K562 treated with DMSO at 1 percent for 48 hours (cell line): Measurements from ENCODE around the gene THOC7. TPM values are rescaled to one million over a fixed set of nuclear protein-coding genes. Genes with fewer than 3 reads are reported as not detected.

Experiments used
- total RNA-seq: library from RNA; unstranded; fragments of 300-600 nt; gene quantifications from 2 replicates; pipeline ENCODE4 v1.2.3, GENCODE V29; 2022; ENCODE audit warnings: low replicate concordance; ENCODE audit errors: extremely low read depth

THOC7 gene
- total RNA-seq, result not detected in 2 replicates

DNA sequence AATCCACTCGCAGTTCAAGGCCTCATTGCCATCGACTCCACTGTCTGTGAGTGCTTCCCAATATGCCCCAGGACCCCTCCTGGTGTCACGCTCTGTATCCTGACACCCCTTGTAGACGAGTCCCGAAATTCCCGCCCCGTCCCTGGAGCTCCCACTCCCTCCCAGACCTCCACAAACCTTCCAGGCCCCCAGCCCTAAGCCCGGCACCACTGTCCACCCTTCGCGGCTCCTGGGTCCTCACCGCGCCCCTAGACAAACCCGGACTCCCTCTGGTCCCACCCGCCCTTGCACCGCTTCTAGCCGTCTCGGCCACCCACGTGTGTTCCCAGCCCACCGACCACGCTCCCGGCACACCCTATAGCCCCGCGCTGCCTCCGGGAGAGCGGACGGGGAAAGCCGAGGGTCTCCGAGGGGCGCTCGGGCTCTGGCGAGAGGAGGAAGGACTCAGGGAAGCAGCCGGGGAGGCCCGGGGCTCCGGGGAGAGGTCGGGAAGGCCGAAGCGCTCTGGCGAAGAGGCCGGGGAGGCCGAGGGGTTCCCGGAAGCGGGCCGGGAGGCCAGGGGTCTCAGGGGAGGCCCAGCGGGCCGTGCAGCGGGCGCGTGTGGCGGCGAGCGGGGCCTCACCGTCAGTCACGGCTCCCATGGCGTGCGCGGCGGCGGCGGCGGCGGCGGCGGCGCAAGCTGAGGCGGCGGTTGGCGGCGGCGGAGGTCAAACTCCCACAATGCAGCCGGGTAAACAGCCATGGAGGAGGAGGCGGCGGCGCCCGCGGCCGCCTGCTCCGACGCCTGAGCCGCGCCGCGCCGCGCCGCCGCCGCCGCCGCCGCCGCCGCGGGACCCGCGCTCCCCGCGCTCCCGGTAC lies at the start of gene THOC7, which contains the start of gene ATXN7:
THOC7 (minus strand) TSS at position 656 of the 858 bp plus-strand sequence; CDS start at position 641, 15 bp downstream.
ATXN7 (plus strand) TSS at position 718 of the 858 bp plus-strand sequence. CDS start 48,732 bp downstream, outside the sequence.

DNA sequence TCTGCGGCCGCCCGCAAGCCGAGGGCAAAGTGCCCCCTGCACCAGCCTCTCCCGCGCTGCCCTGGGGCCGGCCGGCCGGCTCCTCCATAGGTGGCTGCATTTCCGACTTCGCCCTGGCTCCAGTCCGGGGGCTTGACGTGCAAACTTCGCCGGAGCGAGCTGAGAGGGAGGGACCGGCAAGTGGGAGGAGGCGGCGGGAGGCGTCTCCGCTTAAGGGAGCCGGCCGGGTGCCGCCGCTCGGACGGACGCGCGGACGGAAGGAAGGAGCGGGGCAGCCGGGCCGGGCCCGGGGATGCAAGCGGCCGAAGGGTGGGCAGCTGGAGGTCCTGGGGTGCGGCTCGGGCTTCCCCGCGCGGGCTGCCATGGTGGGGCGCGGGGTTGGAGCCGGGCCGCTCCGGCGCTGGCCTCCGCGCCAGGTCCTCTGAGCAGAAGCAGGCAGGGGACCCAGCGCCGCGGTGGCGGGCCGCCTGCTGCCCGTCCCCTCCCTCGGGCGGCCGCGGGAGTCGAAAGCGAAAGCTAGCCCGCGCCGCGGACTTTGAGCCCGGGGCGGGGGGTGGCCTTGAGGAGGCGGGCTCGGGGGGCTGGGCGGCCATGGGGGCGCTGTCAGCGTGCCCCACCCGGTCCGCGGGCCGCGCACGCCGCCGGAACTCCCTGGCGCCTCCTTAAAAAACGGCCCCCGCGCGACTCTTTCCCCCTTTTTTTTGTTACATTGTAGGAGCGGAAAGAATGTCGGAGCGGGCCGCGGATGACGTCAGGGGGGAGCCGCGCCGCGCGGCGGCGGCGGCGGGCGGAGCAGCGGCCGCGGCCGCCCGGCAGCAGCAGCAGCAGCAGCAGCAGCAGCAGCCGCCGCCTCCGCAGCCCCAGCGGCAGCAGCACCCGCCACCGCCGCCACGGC lies 48.5 kb upstream of the THOC7 start, which contains the start of gene SCAANT1:
SCAANT1 (minus strand) TSS at position 511 of the 895 bp plus-strand sequence.

DNA sequence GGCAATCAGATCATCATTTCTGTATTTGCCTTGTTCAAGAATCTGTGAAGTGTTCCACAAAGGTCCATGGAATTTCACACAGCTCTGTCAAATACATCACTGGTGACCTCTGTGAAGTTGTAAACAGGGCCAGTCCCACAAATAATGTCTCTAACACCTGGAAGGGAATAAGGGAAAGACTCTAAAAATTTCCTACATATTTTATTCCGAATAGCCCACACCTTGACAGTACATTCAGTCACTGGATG lies 44.5 kb downstream of the THOC7 start, which contains the start of gene C3orf49:
C3orf49 (plus strand) TSS at position 149 of the 248 bp plus-strand sequence. CDS start 173 bp downstream, outside the sequence.

Other genes with a start within 250 kb of the THOC7 start
- not detected in 2 replicates for gene SNTN, start 211.1 kb downstream of the THOC7 start, total RNA-seq
- gene C3orf49, start 44.5 kb downstream of the THOC7 start, total RNA-seq, result not detected in 2 replicates
- gene ATXN7, start 62 bp upstream of the THOC7 start, total RNA-seq, result not detected in 2 replicates
- gene SCAANT1, start 48.6 kb upstream of the THOC7 start, total RNA-seq, result not detected in 2 replicates
- gene PSMD6, start 159.7 kb upstream of the THOC7 start, total RNA-seq, result not detected in 2 replicates